RWPE1 (cell line): ENCODE data around the gene AFG3L2.
A peak's percentile ranks its signal among the peaks of the same experiment; 100 is the strongest.

ENCODE experiments used
- CTCF ChIA-PET: fragments of 350-600 bp; sonication (Branson Sonifier 250); formaldehyde crosslinking; extraction: SDS; loops from one replicate; lab custom pipeline; 2021; lab: Yijun Ruan, JAX
- POLR2A ChIA-PET: fragments of 400-600 bp; formaldehyde crosslinking; extraction: SDS; loops from one replicate; lab custom pipeline; 2020; ENCODE audit warnings: antibody characterized with exemption; ENCODE audit not compliant: low non-redundant PET; lab: Yijun Ruan, JAX
- DNase-seq: peaks from one replicate; pipeline ENCODE4 v3.0.0; 2012; ENCODE audit warnings: low spot score
- H3K27ac ChIP-seq: fragments of 450-650 bp; 2 replicates; pipeline ENCODE4 v1.5.1; 2017
- TF ChIP-seq, protein P1 (sequence below): fragments of 450-650 bp; conservative IDR thresholded peaks from 2 replicates; pipeline ENCODE4 v1.5.1; 2017; ENCODE audit warnings: low read depth, mild to moderate bottlenecking

Gene AFG3L2

GRCh38 chr18:12317664-12318333, 59.2 kb downstream of the AFG3L2 start:
- POLR2A ChIA-PET: no interaction called here
- no peak for DNase-seq
- peak overlapping the region; percentile 63 for H3K27ac ChIP-seq

GRCh38 chr18:12315911-12316310, 61.1 kb downstream of the AFG3L2 start:
- H3K27ac ChIP-seq: peak overlapping the region; percentile 69
- ChIA-PET CTCF (interaction anchor here (1.6 kb wide), 1 partner anchor 44 kb away, joined by 6 read pairs; no protein-coding TSS in a partner anchor), POLR2A (no interaction called here)
- TF ChIP-seq, protein P1, sequence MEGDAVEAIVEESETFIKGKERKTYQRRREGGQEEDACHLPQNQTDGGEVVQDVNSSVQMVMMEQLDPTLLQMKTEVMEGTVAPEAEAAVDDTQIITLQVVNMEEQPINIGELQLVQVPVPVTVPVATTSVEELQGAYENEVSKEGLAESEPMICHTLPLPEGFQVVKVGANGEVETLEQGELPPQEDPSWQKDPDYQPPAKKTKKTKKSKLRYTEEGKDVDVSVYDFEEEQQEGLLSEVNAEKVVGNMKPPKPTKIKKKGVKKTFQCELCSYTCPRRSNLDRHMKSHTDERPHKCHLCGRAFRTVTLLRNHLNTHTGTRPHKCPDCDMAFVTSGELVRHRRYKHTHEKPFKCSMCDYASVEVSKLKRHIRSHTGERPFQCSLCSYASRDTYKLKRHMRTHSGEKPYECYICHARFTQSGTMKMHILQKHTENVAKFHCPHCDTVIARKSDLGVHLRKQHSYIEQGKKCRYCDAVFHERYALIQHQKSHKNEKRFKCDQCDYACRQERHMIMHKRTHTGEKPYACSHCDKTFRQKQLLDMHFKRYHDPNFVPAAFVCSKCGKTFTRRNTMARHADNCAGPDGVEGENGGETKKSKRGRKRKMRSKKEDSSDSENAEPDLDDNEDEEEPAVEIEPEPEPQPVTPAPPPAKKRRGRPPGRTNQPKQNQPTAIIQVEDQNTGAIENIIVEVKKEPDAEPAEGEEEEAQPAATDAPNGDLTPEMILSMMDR: no peak
- DNase-seq: no peak

More at GRCh38 chr18:12317664-12318333, 59.2 kb downstream of the AFG3L2 start:
- CTCF ChIA-PET: no interaction called here
- TF ChIP-seq, protein P1: no peak

DNA sequence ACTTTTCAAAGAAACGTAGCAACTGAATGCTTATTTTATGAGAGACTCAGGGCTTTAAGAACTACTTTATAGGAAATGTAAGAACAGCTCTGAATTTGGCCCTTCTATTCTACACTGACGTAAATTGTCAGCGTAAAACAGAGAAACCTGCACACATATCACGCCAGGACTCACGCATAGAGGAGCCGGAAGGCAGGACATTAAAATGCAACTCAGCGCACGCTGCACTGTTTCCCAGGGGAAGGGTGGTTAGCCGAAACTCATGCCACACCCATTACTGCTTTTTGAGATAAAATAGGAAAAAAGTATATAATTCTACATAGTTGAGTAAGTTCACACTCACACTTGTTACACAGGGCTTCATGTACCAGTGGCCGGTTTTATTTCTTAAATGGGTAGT, 61.5 kb downstream of the AFG3L2 start:
- CTCF ChIA-PET: interaction anchor here (1.6 kb wide), 1 partner anchor 43 kb away, joined by 6 read pairs; no protein-coding TSS in a partner anchor
- POLR2A ChIA-PET: no interaction called here
- TF ChIP-seq, protein P1: no peak
- DNase-seq: no peak
- peak overlapping the region; percentile 69 for H3K27ac ChIP-seq

DNA sequence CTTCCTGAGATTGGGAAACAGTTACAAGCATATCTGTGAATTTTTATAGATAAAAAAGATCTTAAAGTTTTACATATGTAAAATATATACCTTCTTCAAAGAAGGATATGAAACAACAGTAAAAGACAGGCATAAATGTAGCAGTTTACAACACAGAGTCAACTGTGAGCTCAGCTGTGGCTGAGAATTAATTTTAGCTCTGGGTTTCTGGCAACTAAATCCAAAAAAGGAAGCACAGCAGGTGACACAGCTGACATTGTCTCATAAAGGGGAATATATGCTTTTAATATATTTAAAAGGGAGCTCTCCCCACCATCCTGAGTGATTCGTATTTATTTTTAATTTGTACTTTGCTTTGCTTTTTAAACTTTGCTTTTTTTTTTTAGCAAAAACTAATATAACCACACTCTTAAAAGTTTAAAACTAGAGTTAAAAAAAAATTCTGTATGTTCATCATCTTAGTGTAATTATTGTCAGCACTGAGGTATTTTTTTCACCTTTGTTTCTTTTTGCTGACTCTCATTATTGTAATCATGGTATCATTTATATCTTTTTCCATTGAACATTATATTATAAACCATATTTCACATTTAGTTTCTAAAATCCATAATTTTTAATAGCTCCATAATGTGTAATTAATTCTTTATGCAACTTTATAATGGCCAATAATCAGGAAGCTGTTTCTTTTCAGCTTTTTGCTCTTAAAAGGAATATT, 62.3 kb downstream of the AFG3L2 start:
- POLR2A ChIA-PET: interaction anchor here (1.3 kb wide), 1 partner anchor 63 kb away, joined by 3 read pairs; the partner anchor contains the start of gene AFG3L2

DNA sequence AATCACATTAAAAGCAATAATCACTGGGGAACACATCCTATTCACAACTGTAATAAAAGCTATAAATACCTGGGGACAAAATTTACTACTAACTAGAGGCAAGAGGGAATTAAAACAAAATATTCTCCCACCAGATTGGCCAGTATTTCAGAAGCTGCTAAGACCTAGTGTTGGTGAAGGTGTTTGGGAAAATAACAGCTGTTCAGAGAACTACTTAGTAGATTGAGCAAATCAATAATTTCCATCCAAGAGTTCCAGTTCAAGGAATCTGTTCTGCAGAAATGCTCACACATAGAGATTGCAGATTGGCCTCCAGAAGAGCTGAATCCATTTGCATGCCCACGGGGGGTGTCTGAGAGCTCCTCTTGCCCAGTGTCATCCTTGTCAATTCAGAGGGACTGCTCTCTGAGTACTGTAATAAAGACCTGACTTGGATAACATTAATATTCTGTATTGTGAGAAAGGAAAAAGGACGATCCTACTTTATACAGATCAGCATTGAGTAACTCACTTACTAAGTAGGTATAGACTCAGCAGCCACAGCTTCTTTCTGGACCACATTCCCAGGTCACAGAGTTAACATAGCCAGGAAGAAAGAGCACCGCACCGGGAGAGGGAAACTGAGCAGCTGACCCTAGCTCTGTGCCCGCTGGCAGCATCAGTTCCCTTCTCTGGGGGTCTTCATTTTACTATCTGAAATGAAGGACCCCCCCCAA, 63.3 kb downstream of the AFG3L2 start:
- no peak for DNase-seq
- peak overlapping the region; percentile 48; the same call in 1 of the 2 replicates for H3K27ac ChIP-seq
- CTCF ChIA-PET: interaction anchor here (0.6 to 1.4 kb wide), 3 partner anchors 14 to 728 kb away, joined by 3 read pairs; no protein-coding TSS in a partner anchor
- POLR2A ChIA-PET: interaction anchor here (1.3 kb wide), 1 partner anchor 64 kb away, joined by 3 read pairs; the partner anchor contains the start of gene AFG3L2
- TF ChIP-seq, protein P1: no peak

More for the DNA sequence above, 62.3 kb downstream of the AFG3L2 start:
- H3K27ac ChIP-seq: no peak overlapping the region
- TF ChIP-seq, protein P1: no peak
- DNase-seq: no peak
- CTCF ChIA-PET: interaction anchor here (1.4 to 1.6 kb wide), 2 partner anchors 42 to 43 kb away, joined by 3 to 6 read pairs; no protein-coding TSS in a partner anchor

DNA sequence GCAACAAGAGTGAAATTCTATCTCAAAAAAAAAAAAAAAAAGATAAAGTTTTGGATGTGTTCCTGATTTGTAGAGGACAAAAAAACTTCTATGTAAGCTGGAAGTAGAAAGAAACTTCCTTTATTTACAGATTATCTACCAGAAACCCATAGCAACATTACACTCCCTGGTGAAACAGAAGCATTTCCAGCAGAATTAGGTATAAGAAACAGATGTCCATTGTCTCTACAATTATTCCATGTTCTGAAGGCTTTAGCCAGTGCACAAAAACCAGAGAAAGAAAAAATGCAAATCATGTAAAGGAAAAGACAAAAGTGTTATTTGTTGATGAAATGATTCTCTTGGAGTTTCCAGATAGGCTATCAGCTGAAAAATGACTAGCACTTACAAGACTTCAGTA, 64.1 kb downstream of the AFG3L2 start:
- DNase-seq: no peak

More for the DNA sequence above, 64.1 kb downstream of the AFG3L2 start:
- no peak overlapping the region for H3K27ac ChIP-seq
- ChIA-PET POLR2A (no interaction called here), CTCF (interaction anchor here (1.1 kb wide), 1 partner anchor 15 kb away, joined by 3 read pairs; no protein-coding TSS in a partner anchor)
- TF ChIP-seq, protein P1: no peak
